HepG2 (cell line): Measurements from ENCODE around the gene PARP16. TPM values are rescaled to one million over a fixed set of nuclear protein-coding genes. Genes with fewer than 3 reads are reported as not detected.

ENCODE experiments used
- ATAC-seq: fragments of 200-7000 bp; cut with Tn5 transposase; 3 replicates; pipeline ENCODE4 v1.9.1; 2020; ENCODE audit warnings: mild to moderate bottlenecking, moderate library complexity
- BruUV-seq: library from RNA; stranded (reverse); fragments of 400-500 nt; replicated peaks from 2 replicates; lab custom pipeline; 2021; lab: Mats Ljungman, UMichigan
- CTCF ChIA-PET: fragments of 300-600 bp; formaldehyde crosslinking; extraction: SDS; loops from one replicate; lab custom pipeline; 2021; ENCODE audit warnings: low total read pairs, inconsistent platforms, low intra/inter-chr PET ratio; lab: Yijun Ruan, JAX
- POLR2A ChIA-PET: fragments of 350-600 bp; sonication (Branson Sonifier 250); formaldehyde crosslinking; loops from one replicate; lab custom pipeline; 2020; ENCODE audit warnings: antibody characterized with exemption, inconsistent platforms; lab: Yijun Ruan, JAX
- DNase-seq: peaks from one replicate; pipeline ENCODE4 v3.0.0-alpha.2; 2015; ENCODE audit warnings: low spot score
- FAIRE-seq: peaks from 3 replicates; lab custom pipeline; 2011; peaks lifted over from hg19 to GRCh38; lab: Jason Lieb, UNC
- H2AFZ ChIP-seq: one replicate; pipeline ENCODE4 v1.6.1; 2011; ENCODE audit warnings: low read length, inconsistent platforms
- H3K27ac ChIP-seq: fragments of 300-600 bp; 3 replicates; pipeline ENCODE4 v1.8.0; 2011; ENCODE audit warnings: mixed run types, mild to moderate bottlenecking, mixed read lengths, low read length, inconsistent platforms; ENCODE audit not compliant: insufficient read depth; ENCODE audit errors: extremely low read length
- H3K27me3 ChIP-seq, 2 experiments: fragments of 200-600 bp in 1 of 2; 2 replicates in 1 of 2; 3 replicates in 1 of 2; pipeline versions ENCODE4 v1.6.0 to v1.8.0; 2011; ENCODE audit warnings: low read length in 2 of 2, mild to moderate bottlenecking in 2 of 2, moderate library complexity in 2 of 2, inconsistent platforms in 1 of 2; ENCODE audit not compliant: insufficient read depth in 2 of 2, control insufficient read depth in 1 of 2
- H3K36me3 ChIP-seq, 2 experiments: fragments of 200-600 bp in 1 of 2; replicated peaks in 1 of 2; 2 replicates in 1 of 2; 3 replicates in 1 of 2; pipeline versions ENCODE4 v1.5.1 to v1.8.0; 2011; ENCODE audit warnings: low read length in 2 of 2, inconsistent platforms in 1 of 2; ENCODE audit not compliant: insufficient read depth in 2 of 2, control insufficient read depth in 1 of 2
- H3K4me1 ChIP-seq: 2 replicates; pipeline ENCODE4 v1.5.1; 2012; ENCODE audit warnings: low read length, inconsistent platforms; ENCODE audit not compliant: insufficient read depth
- H3K4me2 ChIP-seq: 2 replicates; pipeline ENCODE4 v1.6.0; 2011; ENCODE audit warnings: low read depth, low read length, inconsistent platforms
- H3K4me3 ChIP-seq, 3 experiments: fragments of 200-600 bp in 1 of 3; sonication (generic), shearing (Covaris generic) in 1 of 3; replicated peaks in 1 of 3; 2 replicates each; pipeline ENCODE4 v1.5.1; 2011 to 2016; ENCODE audit warnings: low read length in 3 of 3, inconsistent platforms in 2 of 3, low read depth in 2 of 3, mild to moderate bottlenecking in 2 of 3, control low read depth in 1 of 3, mixed read lengths in 1 of 3; ENCODE audit not compliant: insufficient read depth in 1 of 3
- H3K79me2 ChIP-seq: one replicate; pipeline ENCODE4 v1.6.1; 2011; ENCODE audit warnings: low read length, inconsistent platforms; ENCODE audit not compliant: insufficient read depth
- H3K9ac ChIP-seq: 2 replicates; pipeline ENCODE4 v1.6.0; 2011; ENCODE audit warnings: mild to moderate bottlenecking, low read depth, low read length, inconsistent platforms; ENCODE audit not compliant: insufficient read depth
- H3K9me3 ChIP-seq: 2 replicates; pipeline ENCODE4 v1.5.1; 2012; ENCODE audit warnings: mild to moderate bottlenecking, low read length
- H4K20me1 ChIP-seq: 2 replicates; pipeline ENCODE4 v1.6.0; 2011; ENCODE audit warnings: inconsistent platforms, mild to moderate bottlenecking, low read length, moderate library complexity; ENCODE audit not compliant: insufficient read depth
- AGO2 ChIP-seq: fragments of 200-400 bp; formaldehyde crosslinking; optimal IDR thresholded peaks from 2 replicates; pipeline ENCODE3; 2017; ENCODE audit warnings: mild to moderate bottlenecking, low read depth, low read length, moderate library complexity
- CEBPG ChIP-seq: IDR thresholded peaks from 2 replicates; pipeline ENCODE4 v1.6.1; 2016
- HNRNPK ChIP-seq: fragments of 200-400 bp; formaldehyde crosslinking; IDR thresholded peaks from 2 replicates; pipeline ENCODE4 v1.6.1; 2018; ENCODE audit warnings: low read length, low read depth, moderate library complexity, mild to moderate bottlenecking; ENCODE audit not compliant: poor library complexity, severe bottlenecking
- KMT2B ChIP-seq: IDR thresholded peaks from 2 replicates; pipeline ENCODE4 v1.6.1; 2016; ENCODE audit warnings: missing genetic modification reagents, missing compliant biosample characterization
- MAZ ChIP-seq, 2 experiments: sonication (generic) in 1 of 2; formaldehyde crosslinking in 1 of 2; IDR thresholded peaks; 2 replicates each; pipeline versions ENCODE4 v1.5.0 to v1.6.1; 2012 to 2020; ENCODE audit warnings: low read depth in 2 of 2, mild to moderate bottlenecking in 2 of 2, borderline replicate concordance in 1 of 2, improper control_type of control experiment in 1 of 2, low read length in 1 of 2, missing genetic modification reagents in 1 of 2, moderate library complexity in 1 of 2
- PPARG ChIP-seq: conservative IDR thresholded peaks from 2 replicates; pipeline ENCODE4 v1.6.1; 2016; ENCODE audit warnings: missing biosample characterization, missing genetic modification reagents
- SALL1 ChIP-seq: sonication (generic); formaldehyde crosslinking; IDR thresholded peaks from 2 replicates; pipeline ENCODE4 v1.8.0; 2022; ENCODE audit warnings: mild to moderate bottlenecking, missing genetic modification reagents
- ZNF350 ChIP-seq: sonication (generic); formaldehyde crosslinking; IDR thresholded peaks from 2 replicates; pipeline ENCODE4 v1.4.0; 2020; ENCODE audit warnings: mild to moderate bottlenecking, low read depth, missing genetic modification reagents, borderline replicate concordance
- ZNF460 ChIP-seq: sonication (generic); formaldehyde crosslinking; IDR thresholded peaks from 2 replicates; pipeline ENCODE4 v1.5.1; 2020; ENCODE audit warnings: missing genetic modification reagents, mild to moderate bottlenecking, borderline replicate concordance
- ZNF562 ChIP-seq: sonication (generic); formaldehyde crosslinking; IDR thresholded peaks from 2 replicates; pipeline ENCODE4 v1.8.0; 2022; ENCODE audit warnings: missing genetic modification reagents, borderline replicate concordance
- ZNF644 ChIP-seq: IDR thresholded peaks from 2 replicates; pipeline ENCODE4 v1.6.1; 2016; ENCODE audit warnings: low read depth
- WGBS: methylation state at CpG from one replicate; pipeline ENCODE4 v1.1.6; 2017; ENCODE audit warnings: low lambda C conversion rate; 5-methylcytosine and 5-hydroxymethylcytosine counted together
- in situ Hi-C: cut with HindIII; loops from 2 replicates; pipeline ENCODE4 v1.10.0; 2017; ENCODE audit warnings: low pct_unique_long_range_greater_than_20kb; ENCODE audit not compliant: extremely low pct_ligation_motif_present
- intact Hi-C: fragments of 100-400 bp; cut with micrococcal nuclease; formaldehyde crosslinking; loops from one replicate; pipeline ENCODE4 v1.10.0; 2022; ENCODE audit not compliant: unreplicated experiment
- polyA plus RNA-seq, 8 experiments: library from polyadenylated mRNA; depleted of rRNA in 3 of 8; stranded (reverse) in 7 of 8; unstranded in 1 of 8; fragments of >200 nt; fragmentation: Illumina TruSeq in 4 of 8; extraction: Trizol in 4 of 8; gene quantifications; 2 replicates each; pipeline versions ENCODE4 v1.2.1 to v1.2.3, GENCODE V29; 2011 to 2016; ENCODE audit warnings: low read depth in 4 of 8, missing spikeins in 1 of 8, mixed read lengths in 1 of 8; ENCODE audit not compliant: insufficient read depth in 1 of 8
- total RNA-seq, 5 experiments: library from RNA; depleted of rRNA; stranded (reverse); fragments of >200 nt; fragmentation: Illumina TruSeq; extraction: Trizol; gene quantifications; 2 replicates each; pipeline ENCODE4 v1.2.3, GENCODE V29; 2016; ENCODE audit warnings: low read depth in 1 of 5
- TF ChIP-seq, protein P1 (sequence below): IDR thresholded peaks from 2 replicates; pipeline ENCODE4 v1.6.1; 2018; ENCODE audit warnings: missing genetic modification reagents, mild to moderate bottlenecking, missing compliant biosample characterization
- TF ChIP-seq, protein P2 (sequence below): sonication (generic); formaldehyde crosslinking; IDR thresholded peaks from 2 replicates; pipeline ENCODE4 v1.5.1; 2020; ENCODE audit warnings: missing genetic modification reagents, mild to moderate bottlenecking, borderline replicate concordance
- TF ChIP-seq, protein P3 (sequence below): IDR thresholded peaks from 2 replicates; pipeline ENCODE4 v1.6.1; 2016; ENCODE audit warnings: low read depth, borderline replicate concordance
- TF ChIP-seq, protein P4 (sequence below): sonication (generic); formaldehyde crosslinking; IDR thresholded peaks from 2 replicates; pipeline ENCODE4 v1.5.0; 2020; ENCODE audit warnings: missing genetic modification reagents
- TF ChIP-seq, protein P5 (sequence below): sonication (generic); formaldehyde crosslinking; IDR thresholded peaks from 2 replicates; pipeline ENCODE4 v1.5.0; 2020; ENCODE audit warnings: mild to moderate bottlenecking, missing genetic modification reagents, moderate library complexity

The PARP16 gene
- total and polyA plus RNA-seq, 2 of the 13 experiments (the other 11 are each of a cell fraction or from before 2014, with no cell fraction given): 6.8 to 7.6 TPM

DNA sequence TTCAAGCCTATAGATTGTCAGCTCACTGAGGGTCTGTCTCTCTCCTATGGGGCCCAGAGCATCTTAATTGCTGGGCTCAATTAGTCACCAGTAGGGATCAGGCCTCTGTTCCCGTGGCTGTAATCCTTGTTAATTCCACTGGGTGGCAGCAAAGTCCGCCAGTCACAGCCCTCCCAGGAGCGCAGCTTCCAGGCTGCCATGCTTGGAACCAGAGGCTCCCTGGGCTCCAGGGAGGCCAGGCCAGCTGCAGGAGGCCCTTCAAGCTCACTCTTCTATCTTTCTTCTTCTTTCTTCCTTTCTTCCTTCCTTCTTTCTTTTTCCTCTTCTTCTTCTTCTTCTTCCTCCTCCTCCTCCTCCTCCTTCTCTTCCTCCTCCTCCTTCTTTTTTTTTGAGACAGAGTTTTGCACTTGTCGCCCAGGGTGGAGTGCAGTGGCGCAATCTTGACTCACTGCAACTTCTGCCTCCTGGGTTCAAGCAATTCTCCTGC, 32.2 kb upstream of the PARP16 start:
- H3K4me1 ChIP-seq: peaks cover 11% of the 10 kb centered on the region; the same call in 1 of the 2 replicates
- H3K4me2 ChIP-seq: no peak overlapping the region
- H3K36me3 ChIP-seq: no peaks in the 10 kb centered on the region
- no peaks in the 10 kb centered on the region for H3K9me3 ChIP-seq
- intact Hi-C loops: loop anchor here (1.0 kb wide), 2 partner anchors 66 to 81 kb away; no protein-coding TSS in a partner anchor
- H3K9ac ChIP-seq: no peak overlapping the region
- 38% methylated on average over 5 of the region's 5 CpGs for WGBS
- in situ Hi-C loops: no loop called here
- FAIRE-seq: peak; percentile 85
- H2AFZ ChIP-seq: no peak overlapping the region
- H3K27me3 ChIP-seq: no peaks in the 10 kb centered on the region; a peak in 2 of 5 replicates
- no peak overlapping the region for H3K27ac ChIP-seq
- ATAC-seq: peak; percentile 88
- DNase-seq: peak; percentile 68
- H3K79me2 ChIP-seq: no peaks in the 10 kb centered on the region
- H4K20me1 ChIP-seq: no peaks in the 10 kb centered on the region
- H3K4me3 ChIP-seq: no peak overlapping the region
- POLR2A ChIA-PET: interaction anchor here (0.9 to 1.0 kb wide), 2 partner anchors 14 to 66 kb away, joined by 5 to 6 read pairs; partner anchors contain the start of gene RNU5B-1
- CTCF ChIA-PET: interaction anchor here (0.6 to 3.1 kb wide), 7 partner anchors 15 to 144 kb away, joined by 3 to 93 read pairs (median 3); no protein-coding TSS in a partner anchor
- BruUV-seq: no TSS peak
- TF ChIP-seq, protein P1, sequence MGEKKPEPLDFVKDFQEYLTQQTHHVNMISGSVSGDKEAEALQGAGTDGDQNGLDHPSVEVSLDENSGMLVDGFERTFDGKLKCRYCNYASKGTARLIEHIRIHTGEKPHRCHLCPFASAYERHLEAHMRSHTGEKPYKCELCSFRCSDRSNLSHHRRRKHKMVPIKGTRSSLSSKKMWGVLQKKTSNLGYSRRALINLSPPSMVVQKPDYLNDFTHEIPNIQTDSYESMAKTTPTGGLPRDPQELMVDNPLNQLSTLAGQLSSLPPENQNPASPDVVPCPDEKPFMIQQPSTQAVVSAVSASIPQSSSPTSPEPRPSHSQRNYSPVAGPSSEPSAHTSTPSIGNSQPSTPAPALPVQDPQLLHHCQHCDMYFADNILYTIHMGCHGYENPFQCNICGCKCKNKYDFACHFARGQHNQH (CRISPR knock-in tag): peak; percentile 71; the same call in 1 of the 2 replicates
- TF ChIP-seq HNRNPK: no peak
- TF ChIP-seq ZNF350 (CRISPR knock-in tag): peak; percentile 31; the same call in 1 of the 2 replicates
- no peak for TF ChIP-seq ZNF460 (CRISPR knock-in tag)
- TF ChIP-seq, protein P2, sequence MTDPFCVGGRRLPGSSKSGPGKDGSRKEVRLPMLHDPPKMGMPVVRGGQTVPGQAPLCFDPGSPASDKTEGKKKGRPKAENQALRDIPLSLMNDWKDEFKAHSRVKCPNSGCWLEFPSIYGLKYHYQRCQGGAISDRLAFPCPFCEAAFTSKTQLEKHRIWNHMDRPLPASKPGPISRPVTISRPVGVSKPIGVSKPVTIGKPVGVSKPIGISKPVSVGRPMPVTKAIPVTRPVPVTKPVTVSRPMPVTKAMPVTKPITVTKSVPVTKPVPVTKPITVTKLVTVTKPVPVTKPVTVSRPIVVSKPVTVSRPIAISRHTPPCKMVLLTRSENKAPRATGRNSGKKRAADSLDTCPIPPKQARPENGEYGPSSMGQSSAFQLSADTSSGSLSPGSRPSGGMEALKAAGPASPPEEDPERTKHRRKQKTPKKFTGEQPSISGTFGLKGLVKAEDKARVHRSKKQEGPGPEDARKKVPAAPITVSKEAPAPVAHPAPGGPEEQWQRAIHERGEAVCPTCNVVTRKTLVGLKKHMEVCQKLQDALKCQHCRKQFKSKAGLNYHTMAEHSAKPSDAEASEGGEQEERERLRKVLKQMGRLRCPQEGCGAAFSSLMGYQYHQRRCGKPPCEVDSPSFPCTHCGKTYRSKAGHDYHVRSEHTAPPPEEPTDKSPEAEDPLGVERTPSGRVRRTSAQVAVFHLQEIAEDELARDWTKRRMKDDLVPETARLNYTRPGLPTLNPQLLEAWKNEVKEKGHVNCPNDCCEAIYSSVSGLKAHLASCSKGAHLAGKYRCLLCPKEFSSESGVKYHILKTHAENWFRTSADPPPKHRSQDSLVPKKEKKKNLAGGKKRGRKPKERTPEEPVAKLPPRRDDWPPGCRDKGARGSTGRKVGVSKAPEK (CRISPR knock-in tag): peak; percentile 78
- TF ChIP-seq ZNF644 (CRISPR knock-in tag): peak; percentile 63; the same call in 1 of the 2 replicates
- 0 out of 2 replicates have a peak, but pooled peaks have one; percentile 40 for TF ChIP-seq PPARG (CRISPR knock-in tag)
- TF ChIP-seq MAZ (IDR thresholded peaks at IDR 0.05; ENCODE audit: borderline replicate concordance, low read depth, low read length): no peak; the same call in 1 of the 2 replicates
- 0 out of 2 replicates have a peak, but pooled peaks have one; percentile 38 for TF ChIP-seq MAZ (CRISPR knock-in tag; IDR thresholded peaks at IDR 0.05; ENCODE audit: low read depth)
- 0 out of 2 replicates have a peak, but pooled peaks have one; percentile 39 for TF ChIP-seq KMT2B (CRISPR knock-in tag)
- TF ChIP-seq, protein P3, sequence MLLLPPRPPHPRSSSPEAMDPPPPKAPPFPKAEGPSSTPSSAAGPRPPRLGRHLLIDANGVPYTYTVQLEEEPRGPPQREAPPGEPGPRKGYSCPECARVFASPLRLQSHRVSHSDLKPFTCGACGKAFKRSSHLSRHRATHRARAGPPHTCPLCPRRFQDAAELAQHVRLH: peak; percentile 87; the same call in 1 of the 2 replicates
- no peak for TF ChIP-seq ZNF562
- TF ChIP-seq, protein P4, sequence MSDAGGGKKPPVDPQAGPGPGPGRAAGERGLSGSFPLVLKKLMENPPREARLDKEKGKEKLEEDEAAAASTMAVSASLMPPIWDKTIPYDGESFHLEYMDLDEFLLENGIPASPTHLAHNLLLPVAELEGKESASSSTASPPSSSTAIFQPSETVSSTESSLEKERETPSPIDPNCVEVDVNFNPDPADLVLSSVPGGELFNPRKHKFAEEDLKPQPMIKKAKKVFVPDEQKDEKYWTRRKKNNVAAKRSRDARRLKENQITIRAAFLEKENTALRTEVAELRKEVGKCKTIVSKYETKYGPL (CRISPR knock-in tag): no peak
- TF ChIP-seq, protein P5, sequence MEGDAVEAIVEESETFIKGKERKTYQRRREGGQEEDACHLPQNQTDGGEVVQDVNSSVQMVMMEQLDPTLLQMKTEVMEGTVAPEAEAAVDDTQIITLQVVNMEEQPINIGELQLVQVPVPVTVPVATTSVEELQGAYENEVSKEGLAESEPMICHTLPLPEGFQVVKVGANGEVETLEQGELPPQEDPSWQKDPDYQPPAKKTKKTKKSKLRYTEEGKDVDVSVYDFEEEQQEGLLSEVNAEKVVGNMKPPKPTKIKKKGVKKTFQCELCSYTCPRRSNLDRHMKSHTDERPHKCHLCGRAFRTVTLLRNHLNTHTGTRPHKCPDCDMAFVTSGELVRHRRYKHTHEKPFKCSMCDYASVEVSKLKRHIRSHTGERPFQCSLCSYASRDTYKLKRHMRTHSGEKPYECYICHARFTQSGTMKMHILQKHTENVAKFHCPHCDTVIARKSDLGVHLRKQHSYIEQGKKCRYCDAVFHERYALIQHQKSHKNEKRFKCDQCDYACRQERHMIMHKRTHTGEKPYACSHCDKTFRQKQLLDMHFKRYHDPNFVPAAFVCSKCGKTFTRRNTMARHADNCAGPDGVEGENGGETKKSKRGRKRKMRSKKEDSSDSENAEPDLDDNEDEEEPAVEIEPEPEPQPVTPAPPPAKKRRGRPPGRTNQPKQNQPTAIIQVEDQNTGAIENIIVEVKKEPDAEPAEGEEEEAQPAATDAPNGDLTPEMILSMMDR (CRISPR knock-in tag): peak; percentile 95
- no peak for TF ChIP-seq AGO2
- TF ChIP-seq CEBPG (CRISPR knock-in tag): no peak
- TF ChIP-seq SALL1 (CRISPR knock-in tag): peak; percentile 60; the same call in 1 of the 2 replicates
